Measurements from ENCODE around the gene TBX15. TPM values are rescaled to one million over a fixed set of nuclear protein-coding genes. Genes with fewer than 3 reads are reported as not detected.

The TBX15 gene
- total and polyA plus RNA-seq, 2 experiments from 2014 or later = 38.7 to 41.7 TPM

DNA sequence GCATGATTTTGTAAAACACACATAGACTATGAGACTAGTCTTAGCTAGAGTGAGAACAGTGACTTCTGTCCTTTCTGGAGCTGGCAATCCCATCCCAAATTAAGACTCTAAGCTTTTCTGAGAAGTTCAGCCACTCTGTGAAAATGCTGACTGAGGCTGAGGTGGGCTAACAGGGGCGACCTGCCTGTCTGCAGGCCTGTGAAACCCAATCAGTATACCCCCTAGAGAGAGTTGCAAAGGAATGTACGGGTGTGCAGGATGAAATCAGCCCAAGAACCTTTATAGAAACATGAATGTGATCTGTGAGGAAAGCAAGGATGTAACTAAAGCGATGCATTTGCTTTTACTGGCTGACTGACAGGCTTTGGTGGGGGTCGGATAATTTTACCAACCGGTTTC is 16.0 kb upstream of the TBX15 start:
- H3K4me2 ChIP-seq (ENCODE audit: unreplicated experiment) = no peak overlapping the region
- no peaks in the 10 kb centered on the region for H3K9me2 ChIP-seq (ENCODE audit: insufficient read depth)
- H3K36me3 ChIP-seq (ENCODE audit: low read depth) = no peaks in the 10 kb centered on the region
- no peaks in the 10 kb centered on the region for H3K9me3 ChIP-seq (ENCODE audit: low read depth)
- no peak overlapping the region for H3K9ac ChIP-seq
- in situ Hi-C loops (cut with MboI) = no loop called here
- no peak overlapping the region for H2AFZ ChIP-seq
- H3F3A ChIP-seq (ENCODE audit: insufficient read depth) = peaks cover 9% of the 10 kb centered on the region; the same call in 1 of the 2 replicates
- peaks cover 12% of the 10 kb centered on the region for H3K4me1 ChIP-seq (ENCODE audit: insufficient read depth)
- 80 to 81% methylated on average over 5 of the region's 5 CpGs for WGBS, 2 experiments (ENCODE audit: low coverage in 1 of 2, low lambda C conversion rate in 2 of 2, missing lambda C conversion rate in 2 of 2)
- TF ChIP-seq EZH2 (IDR thresholded peaks at IDR 0.05; ENCODE audit: insufficient read depth, poor library complexity, severe bottlenecking) (no peak), EZH2phosphoT487 (IDR thresholded peaks at IDR 0.05; ENCODE audit: insufficient read depth, low read depth) (no peak)
- no peak overlapping the region for H3K27ac ChIP-seq
- H3K4me3 ChIP-seq = no peak overlapping the region
- H3K27me3 ChIP-seq (replicated peaks; ENCODE audit: insufficient read depth) = 0 out of 2 replicates have a peak, but pooled peaks cover 7% of the 10 kb centered on the region
- H4K20me1 ChIP-seq (ENCODE audit: insufficient read depth) = no peaks in the 10 kb centered on the region
- no peaks in the 10 kb centered on the region for H3K79me2 ChIP-seq (ENCODE audit: insufficient read depth)
- no peak for DNase-seq

- in situ Hi-C loops (cut with MboI) = no loop called here
- TF ChIP-seq EZH2phosphoT487 (IDR thresholded peaks at IDR 0.05; ENCODE audit: insufficient read depth, low read depth) = no peak
- TF ChIP-seq EZH2 (IDR thresholded peaks at IDR 0.05; ENCODE audit: insufficient read depth, poor library complexity, severe bottlenecking) = no peak
These were observed 15.4 kb upstream of the TBX15 start for GRCh38 chr1:119003413-119004128.

DNA sequence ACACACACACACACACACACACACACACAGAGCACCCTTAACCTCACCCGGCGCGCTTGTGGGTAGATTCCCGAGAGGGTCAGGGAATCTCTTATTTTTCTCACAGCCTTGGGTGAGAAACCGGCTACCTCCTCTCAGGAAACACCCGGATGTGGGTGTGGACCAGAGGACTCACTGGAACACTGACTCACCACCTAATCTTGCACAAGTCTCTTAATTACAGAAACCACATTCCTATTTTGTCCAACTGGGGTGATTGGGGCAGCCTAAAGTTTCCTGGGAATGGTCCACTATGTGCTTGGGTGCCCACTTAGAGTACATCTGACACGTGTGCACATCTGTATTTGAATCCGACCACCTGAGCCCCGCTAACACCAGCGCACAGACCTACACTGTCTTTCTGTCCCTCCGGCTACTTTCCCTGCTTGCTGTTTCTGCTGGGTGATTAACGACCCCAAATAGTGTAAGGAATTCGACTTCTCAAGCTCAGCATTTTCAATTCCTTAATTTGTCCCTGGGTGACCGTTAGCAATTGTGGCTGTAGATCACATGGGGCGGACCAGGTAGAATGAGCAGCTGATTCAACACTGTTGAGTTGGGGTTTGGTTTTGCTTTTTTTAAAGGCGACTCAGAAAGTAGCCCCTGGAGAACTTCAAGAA is 14.0 kb upstream of the TBX15 start:
- Histone ChIP-seq H3K4me2 (ENCODE audit: unreplicated experiment) (peak overlapping the region; percentile 62), H3K9ac (peak overlapping the region; percentile 75), H3K4me3 (peak overlapping the region; percentile 42; the same call in 1 of the 2 replicates), H2AFZ (peak overlapping the region; percentile 60; the same call in 1 of the 2 replicates), H3K36me3 (ENCODE audit: low read depth) (no peaks in the 10 kb centered on the region), H3K4me1 (ENCODE audit: insufficient read depth) (peaks cover 8% of the 10 kb centered on the region), H3K27me3 (replicated peaks; ENCODE audit: insufficient read depth) (0 out of 2 replicates have a peak, but pooled peaks cover 7% of the 10 kb centered on the region), H3K27ac (peak overlapping the region; percentile 68), H3K9me2 (ENCODE audit: insufficient read depth) (no peaks in the 10 kb centered on the region), H3K79me2 (ENCODE audit: insufficient read depth) (no peaks in the 10 kb centered on the region), H3K9me3 (ENCODE audit: low read depth) (no peaks in the 10 kb centered on the region), H4K20me1 (ENCODE audit: insufficient read depth) (no peaks in the 10 kb centered on the region), H3F3A (ENCODE audit: insufficient read depth) (no peaks in the 10 kb centered on the region)
- TF ChIP-seq EZH2 (IDR thresholded peaks at IDR 0.05; ENCODE audit: insufficient read depth, poor library complexity, severe bottlenecking) (no peak), EZH2phosphoT487 (IDR thresholded peaks at IDR 0.05; ENCODE audit: insufficient read depth, low read depth) (no peak)
- DNase-seq = peak; percentile 97
- WGBS, 2 experiments (ENCODE audit: low coverage in 1 of 2, low lambda C conversion rate in 2 of 2, missing lambda C conversion rate in 2 of 2) = 30 to 31% methylated on average over 16 of the region's 16 CpGs
- in situ Hi-C loops (cut with MboI) = no loop called here

More at GRCh38 chr1:119003413-119004128, 15.4 kb upstream of the TBX15 start:
- 95 to 96% methylated on average over 14 of the region's 14 CpGs for WGBS, 2 experiments (ENCODE audit: low coverage in 1 of 2, low lambda C conversion rate in 2 of 2, missing lambda C conversion rate in 2 of 2)
- Histone ChIP-seq H3K9me3 (ENCODE audit: low read depth) (no peaks in the 10 kb centered on the region), H3K4me3 (no peak overlapping the region), H2AFZ (no peak overlapping the region), H3K27ac (no peak overlapping the region), H4K20me1 (ENCODE audit: insufficient read depth) (no peaks in the 10 kb centered on the region), H3K27me3 (replicated peaks; ENCODE audit: insufficient read depth) (0 out of 2 replicates have a peak, but pooled peaks cover 7% of the 10 kb centered on the region), H3K4me2 (ENCODE audit: unreplicated experiment) (no peak overlapping the region), H3K36me3 (ENCODE audit: low read depth) (no peaks in the 10 kb centered on the region), H3F3A (ENCODE audit: insufficient read depth) (peaks cover 4% of the 10 kb centered on the region; the same call in 1 of the 2 replicates), H3K4me1 (ENCODE audit: insufficient read depth) (peaks cover 8% of the 10 kb centered on the region), H3K9ac (no peak overlapping the region), H3K9me2 (ENCODE audit: insufficient read depth) (no peaks in the 10 kb centered on the region), H3K79me2 (ENCODE audit: insufficient read depth) (no peaks in the 10 kb centered on the region)
- DNase-seq = no peak

DNA sequence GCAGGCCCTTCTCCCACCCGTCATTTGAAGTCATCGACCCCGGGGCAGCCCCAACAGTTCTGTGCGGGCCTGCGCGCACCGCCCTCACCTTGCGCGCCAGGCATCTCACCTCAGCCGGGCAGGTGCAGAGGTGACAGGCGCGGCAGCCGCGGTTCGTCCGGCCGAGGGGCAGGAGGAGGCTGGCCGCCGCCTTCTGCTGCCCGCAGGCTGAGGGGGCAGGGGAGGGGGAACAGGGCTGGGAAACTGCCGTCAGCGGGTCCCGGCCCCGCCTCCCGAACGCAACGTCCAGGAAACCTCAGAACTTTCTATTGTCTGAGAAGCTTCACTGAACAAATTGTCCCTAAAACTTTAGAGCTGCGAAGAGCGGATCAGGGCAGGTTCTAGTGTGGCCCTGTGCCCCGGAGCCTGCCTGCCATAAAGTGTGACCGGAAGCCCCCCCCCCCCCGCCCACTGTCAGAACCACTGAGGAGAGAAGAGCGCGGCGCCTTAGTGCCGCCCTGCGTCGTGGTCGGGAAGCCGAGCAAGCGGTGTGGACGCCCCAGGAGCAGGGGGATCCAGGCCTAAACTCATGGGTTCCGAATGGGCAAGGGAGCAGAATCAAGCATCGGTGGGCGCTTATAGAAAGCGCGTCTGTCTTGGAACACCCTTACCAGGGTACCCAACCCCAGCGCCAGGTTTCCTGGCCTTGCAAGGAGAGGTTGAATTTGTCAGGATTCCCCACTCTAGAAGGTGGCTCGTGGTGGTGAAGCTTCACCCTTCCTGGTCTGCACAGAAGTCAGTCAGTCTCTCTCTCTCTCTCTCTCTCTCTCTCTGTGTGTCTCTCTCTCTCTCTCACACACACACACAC is 13.3 kb upstream of the TBX15 start:
- no peaks in the 10 kb centered on the region for H3K36me3 ChIP-seq (ENCODE audit: low read depth)

More for the DNA sequence above, 13.3 kb upstream of the TBX15 start:
- H4K20me1 ChIP-seq (ENCODE audit: insufficient read depth) = no peaks in the 10 kb centered on the region
- peak overlapping the region; percentile 75 for H3K9ac ChIP-seq
- H3F3A ChIP-seq (ENCODE audit: insufficient read depth) = no peaks in the 10 kb centered on the region
- H3K9me3 ChIP-seq (ENCODE audit: low read depth) = no peaks in the 10 kb centered on the region
- peak overlapping the region; percentile 74 for H3K4me2 ChIP-seq (ENCODE audit: unreplicated experiment)
- peak overlapping the region; percentile 68 for H3K27ac ChIP-seq
- no peaks in the 10 kb centered on the region for H3K79me2 ChIP-seq (ENCODE audit: insufficient read depth)
- H3K4me1 ChIP-seq (ENCODE audit: insufficient read depth) = peaks cover 8% of the 10 kb centered on the region
- H2AFZ ChIP-seq = peak overlapping the region; percentile 84
- in situ Hi-C loops (cut with MboI) = no loop called here
- no peak for TF ChIP-seq EZH2phosphoT487 (IDR thresholded peaks at IDR 0.05; ENCODE audit: insufficient read depth, low read depth)
- no peak for TF ChIP-seq EZH2 (IDR thresholded peaks at IDR 0.05; ENCODE audit: insufficient read depth, poor library complexity, severe bottlenecking)
- H3K27me3 ChIP-seq (replicated peaks; ENCODE audit: insufficient read depth) = 0 out of 2 replicates have a peak, but pooled peaks cover 2% of the 10 kb centered on the region
- 5 to 6% methylated on average over 38 to 43 of the region's 49 CpGs for WGBS, 2 experiments (ENCODE audit: low coverage in 1 of 2, low lambda C conversion rate in 2 of 2, missing lambda C conversion rate in 2 of 2)
- H3K4me3 ChIP-seq = peak overlapping the region; percentile 61
- no peaks in the 10 kb centered on the region for H3K9me2 ChIP-seq (ENCODE audit: insufficient read depth)
- peak; percentile 60 for DNase-seq

Measured in GM23248 (cell line).